NCI-H345 treated with DMSO at 0.1 percent for 48 hours (cell line): ENCODE results near the gene TRAP1.

Source experiments
- DNase-seq: peaks from one replicate; lab custom pipeline; 2025; ENCODE audit not compliant: unreplicated experiment; lab: John Stamatoyannopoulos, UW

The TRAP1 gene

DNA sequence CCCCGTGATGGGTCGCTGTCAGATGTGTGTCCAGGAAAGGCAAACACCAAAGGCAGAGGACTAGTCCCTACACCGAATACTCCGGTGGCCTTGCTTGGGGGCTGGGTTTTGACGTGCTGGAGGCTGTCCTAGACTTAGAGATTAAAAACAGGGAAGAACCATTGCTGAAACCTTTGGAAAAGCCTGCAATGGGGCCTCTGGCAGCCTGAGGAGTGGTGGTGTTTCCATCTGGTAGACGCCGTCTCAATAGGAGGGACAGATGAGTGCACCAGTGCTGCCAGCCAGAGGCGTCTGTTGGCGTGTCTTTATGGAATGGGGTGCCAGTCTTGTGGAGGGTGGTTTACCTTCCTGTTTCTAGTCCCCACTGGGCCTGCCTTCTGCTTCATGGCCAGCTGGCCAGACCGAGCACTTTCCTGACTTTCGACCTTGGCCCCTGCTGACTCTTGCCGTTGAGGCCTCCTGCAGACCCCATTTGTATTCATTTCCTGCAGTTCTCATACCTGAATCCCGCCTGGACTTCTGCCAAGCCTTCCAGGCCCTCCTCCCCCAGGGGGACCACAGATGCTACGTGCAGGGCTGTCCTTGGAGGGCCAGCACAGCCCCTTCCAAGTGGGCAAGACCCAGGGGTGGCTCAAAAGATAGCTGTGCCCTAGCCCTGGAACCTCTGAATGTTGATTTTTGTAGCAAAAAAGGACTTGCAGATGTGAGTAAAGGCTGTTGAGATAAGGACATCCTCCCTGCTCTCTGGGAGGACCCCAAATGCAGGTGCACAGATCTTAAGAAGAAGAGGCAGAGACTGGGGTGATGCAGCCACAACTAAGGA is 64.7 kb downstream of the TRAP1 start:
- DNase-seq: no peak

GRCh38 chr16:3651461-3652372 is 65.6 kb downstream of the TRAP1 start:
- no peak for DNase-seq

GRCh38 chr16:3650631-3651265 is 66.6 kb downstream of the TRAP1 start:
- no peak for DNase-seq

GRCh38 chr16:3646348-3646920 is 70.9 kb downstream of the TRAP1 start:
- DNase-seq: no peak

DNA sequence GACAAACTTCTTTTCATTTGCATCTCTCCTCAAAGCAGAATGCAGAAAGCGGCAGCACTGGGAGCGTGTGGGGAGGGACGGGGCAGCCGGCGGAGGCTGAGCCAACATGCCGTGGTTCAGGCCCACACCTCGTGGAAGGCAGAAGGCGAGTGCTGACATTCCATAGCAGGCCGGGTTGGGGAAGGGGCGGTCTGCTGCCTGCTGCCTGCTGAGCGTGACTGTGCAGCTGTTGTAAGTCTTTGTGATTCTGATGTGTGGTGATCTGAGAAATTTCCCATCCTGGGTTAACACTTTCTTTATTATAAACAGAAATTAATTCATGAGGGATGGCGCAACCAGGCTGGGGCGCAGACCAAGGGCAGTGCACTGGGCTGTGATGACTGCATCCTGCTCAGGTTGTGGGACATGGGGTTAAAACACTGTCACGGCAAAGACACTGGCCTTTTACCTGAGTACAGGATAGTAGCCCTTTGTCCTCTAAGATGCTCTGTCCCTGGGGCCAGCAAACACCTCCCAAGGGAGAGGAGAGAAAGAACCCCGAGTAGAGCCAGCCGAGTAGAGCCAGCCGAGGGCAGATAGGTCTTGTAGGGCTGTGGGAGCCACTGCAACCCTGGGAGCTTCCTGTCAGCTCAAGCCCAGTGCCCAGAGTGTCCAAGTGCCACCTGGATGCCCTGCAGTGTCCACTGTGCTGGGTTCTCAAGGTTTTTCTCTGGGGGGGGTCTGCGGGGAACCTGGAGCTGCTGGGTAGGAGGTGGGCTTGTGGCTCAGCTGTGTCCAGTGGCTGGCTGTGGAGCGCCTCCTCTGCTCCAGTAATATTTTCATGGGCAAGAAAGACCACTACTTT is 71.6 kb downstream of the TRAP1 start:
- DNase-seq: no peak

- no peak for DNase-seq
Measured at GRCh38 chr16:3645108-3645503, 72.2 kb downstream of the TRAP1 start.

DNA sequence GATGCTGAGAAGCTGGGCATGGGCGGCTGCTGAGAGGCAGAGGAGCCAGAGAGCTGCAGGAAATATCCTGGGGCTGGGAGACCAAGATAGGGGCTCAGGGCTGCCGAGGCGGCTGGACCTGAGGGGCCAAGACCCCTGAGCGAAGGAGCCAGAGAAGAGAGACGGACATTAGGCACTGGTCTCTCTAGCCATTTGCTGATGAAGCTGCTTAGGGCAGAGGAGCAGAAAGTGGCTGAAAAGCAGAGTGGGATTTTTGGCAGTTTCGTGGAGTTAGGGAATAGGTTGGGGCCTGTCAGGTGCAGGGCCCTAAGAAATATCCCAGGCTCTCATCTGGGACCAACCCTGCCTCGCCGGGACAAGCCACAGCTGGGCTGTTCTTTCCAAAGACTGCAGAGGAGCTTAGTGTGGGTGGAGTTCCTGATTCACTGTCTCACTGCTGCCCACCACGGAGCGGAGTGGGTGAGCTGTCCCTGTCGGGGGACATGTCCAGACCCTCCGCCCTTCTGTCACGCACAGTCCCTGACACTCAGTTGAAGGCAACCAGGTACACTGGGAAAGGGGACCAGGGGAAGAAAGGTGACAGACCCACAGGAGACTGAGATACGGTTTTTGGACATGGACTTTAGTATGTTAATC is 74.1 kb downstream of the TRAP1 start:
- DNase-seq: no peak

GRCh38 chr16:3642397-3643094 is 74.8 kb downstream of the TRAP1 start:
- DNase-seq: no peak

DNA sequence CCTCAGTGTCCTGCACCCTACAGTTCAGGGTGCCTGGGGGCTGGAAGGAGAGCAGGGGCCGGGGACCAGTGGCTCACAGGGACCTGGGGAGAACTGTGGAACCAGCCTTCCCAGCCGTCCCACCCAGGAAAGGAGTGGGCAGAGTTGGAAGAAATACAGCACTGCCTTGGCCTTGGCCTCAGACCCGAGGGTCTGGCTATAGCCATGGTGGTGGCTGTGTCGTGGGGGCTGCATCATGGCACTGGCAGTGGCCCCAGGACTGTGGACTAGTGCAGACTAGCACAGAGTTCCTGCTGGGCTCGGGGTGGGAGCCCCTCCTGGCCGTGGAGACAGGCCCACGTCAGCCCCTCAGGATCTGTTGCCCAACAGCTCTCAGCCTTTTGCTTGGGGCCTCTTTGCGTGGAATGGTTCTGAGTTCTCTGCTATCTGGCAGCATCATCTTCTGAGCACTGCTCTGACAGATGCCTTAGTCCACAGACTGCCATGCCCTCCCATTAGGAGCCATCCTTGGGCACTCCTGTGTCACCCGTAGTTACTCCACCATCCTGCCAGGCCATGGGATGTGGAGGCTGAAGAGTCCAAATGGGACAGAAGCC is 75.4 kb downstream of the TRAP1 start:
- DNase-seq: no peak

GRCh38 chr16:3640632-3641501 is 76.5 kb downstream of the TRAP1 start:
- no peak for DNase-seq

GRCh38 chr16:3640207-3640606 is 77.1 kb downstream of the TRAP1 start:
- no peak for DNase-seq

DNA sequence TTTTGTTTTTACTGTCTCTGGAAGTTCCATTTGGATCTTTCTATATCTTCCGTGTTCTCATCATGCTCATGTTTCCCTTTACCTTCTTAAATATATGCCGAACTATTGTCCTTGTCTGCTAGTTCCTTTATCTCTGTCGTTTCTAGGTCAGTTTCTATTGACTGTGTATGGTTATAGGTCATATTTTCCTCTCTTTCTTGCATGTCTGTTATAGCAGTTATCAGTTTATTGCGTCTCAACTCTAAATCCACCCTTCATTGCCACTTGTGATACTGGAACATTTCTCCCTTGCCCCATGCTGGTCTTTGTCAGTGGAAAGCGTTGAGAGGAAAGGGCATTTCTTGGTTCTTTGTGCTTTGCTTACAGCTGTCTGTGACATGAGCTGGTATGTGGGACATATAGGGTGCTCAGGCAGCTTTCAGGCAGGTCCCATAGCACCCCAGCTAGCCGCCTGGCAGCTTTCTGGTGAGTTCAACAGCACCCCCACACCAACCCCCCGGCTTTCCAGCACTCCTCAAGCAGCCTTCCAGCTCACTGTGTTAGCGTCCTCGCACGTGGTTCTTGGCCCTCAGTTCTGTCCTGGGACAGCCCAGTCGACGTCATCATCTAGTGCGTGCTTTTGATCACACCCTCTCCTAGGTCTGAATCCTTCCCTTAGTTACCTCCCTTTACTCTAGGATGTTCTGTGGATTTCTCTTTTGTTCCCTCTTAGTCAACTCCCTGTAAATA is 78.2 kb downstream of the TRAP1 start:
- DNase-seq: no peak

DNA sequence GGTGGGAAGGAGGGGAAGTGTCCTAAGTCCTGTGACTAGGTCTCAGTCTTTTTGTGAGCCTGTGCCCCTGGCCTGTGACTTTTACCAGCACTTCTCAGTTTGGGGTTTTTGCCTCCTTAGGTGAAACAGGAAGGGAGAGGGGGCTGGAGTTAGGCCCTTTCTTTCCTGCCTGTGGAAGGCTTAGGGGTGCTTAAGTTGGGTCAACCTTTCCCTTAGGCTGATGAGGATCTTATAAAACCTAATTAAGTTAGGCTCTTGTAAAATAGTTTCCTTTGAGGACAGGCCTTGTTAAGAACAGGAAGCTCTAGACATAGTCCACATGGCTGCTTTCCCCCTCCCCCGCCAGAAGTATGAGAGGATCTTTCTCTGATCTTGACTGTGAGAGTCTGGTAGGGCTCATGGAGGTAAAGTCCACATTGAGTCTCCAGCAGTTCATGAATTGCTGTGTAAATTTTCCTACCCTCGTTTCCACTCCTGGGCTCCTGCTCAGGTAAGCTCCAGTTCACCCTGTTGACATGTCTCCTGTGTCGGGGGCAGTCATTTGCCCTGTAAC is 79.9 kb downstream of the TRAP1 start:
- no peak for DNase-seq

DNA sequence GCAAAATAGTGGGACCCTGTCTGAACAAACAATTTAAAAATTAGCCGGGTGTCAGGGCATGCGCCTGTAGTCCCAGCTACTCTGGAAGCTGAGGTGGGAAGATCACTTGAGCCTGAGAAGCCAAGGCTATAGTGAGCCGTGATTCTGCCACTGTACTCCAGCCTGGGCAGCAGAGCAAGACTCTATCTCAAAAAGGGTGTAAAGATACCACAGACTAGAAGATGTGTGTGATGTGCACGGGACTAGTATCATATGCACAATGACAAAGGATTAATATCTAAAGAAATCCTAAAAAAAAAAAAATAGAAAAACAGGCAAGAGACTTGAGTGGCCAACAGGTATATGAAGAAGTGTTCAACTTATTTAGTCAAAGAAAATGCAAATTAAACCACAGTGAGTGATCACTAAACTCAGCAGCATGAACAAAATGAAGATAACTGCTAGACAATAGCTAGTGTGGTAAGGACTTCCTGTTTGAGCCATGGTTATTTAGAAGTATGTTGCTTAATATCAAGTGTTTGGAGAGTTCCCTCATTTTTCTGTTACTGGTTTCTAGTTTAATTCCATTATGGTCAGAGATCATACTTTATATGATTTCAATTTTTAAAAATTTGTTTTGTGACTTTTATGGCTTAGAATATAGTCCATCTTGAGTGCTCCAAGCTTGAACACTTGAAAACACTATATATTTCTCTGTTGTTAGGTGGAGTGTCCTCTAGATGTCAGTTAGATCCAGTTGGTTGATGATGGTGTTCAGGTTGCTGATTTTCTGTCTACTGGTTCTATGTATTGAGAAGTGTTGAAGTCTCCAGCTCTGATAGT is 91.2 kb downstream of the TRAP1 start:
- DNase-seq: no peak

DNA sequence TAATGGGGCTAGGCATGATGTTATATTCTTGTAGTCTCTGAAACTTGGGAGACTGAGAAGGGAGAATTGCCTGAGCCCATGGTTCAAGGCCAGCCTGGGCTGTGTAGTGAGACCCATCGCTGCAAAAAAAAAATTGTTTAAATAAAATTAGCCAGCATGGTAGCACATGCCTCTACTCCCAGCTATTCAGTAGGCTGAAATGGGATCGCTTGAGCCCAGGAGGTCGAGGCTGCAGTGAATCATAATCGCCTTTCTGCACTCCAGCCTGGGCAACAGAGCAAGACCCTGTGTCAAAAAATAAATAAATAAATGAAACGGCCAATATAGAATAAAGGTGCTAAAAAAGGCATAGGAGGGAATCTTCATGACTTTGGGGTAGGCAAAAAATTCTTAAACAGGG is 92.0 kb downstream of the TRAP1 start:
- no peak for DNase-seq

- DNase-seq: no peak
Measured at GRCh38 chr16:3623642-3624041, 93.7 kb downstream of the TRAP1 start.
